K562 (cell line): ENCODE measurements around the gene MGST1. TPM values are rescaled to one million over a fixed set of nuclear protein-coding genes. Genes with fewer than 3 reads are reported as not detected.
"Not testable (repeated sequence)": the region's sequence is repeated elsewhere in the genome, so short reads cannot be mapped to it uniquely, and the experiment has no call there.

ENCODE experiments used
- ATAC-seq: fragments of 200-7000 bp; cut with Tn5 transposase; 3 replicates; pipeline ENCODE4 v1.9.1; 2020; ENCODE audit warnings: moderate library complexity
- BruUV-seq: library from RNA; stranded (reverse); fragments of 400-500 nt; replicated peaks from 2 replicates; lab custom pipeline; 2021; lab: Mats Ljungman, UMichigan
- CTCF ChIA-PET: fragments of 300-600 bp; formaldehyde crosslinking; extraction: SDS; loops from one replicate; lab custom pipeline; 2021; ENCODE audit warnings: low intra/inter-chr PET ratio; lab: Yijun Ruan, JAX
- POLR2A ChIA-PET: fragments of 300-600, 350-650 bp; sonication (Branson Sonifier 250); formaldehyde crosslinking; extraction: SDS; loops from one replicate; lab custom pipeline; 2021; ENCODE audit warnings: antibody characterized with exemption, inconsistent platforms; lab: Yijun Ruan, JAX
- DNase-seq, 4 experiments: peaks; one replicate each; pipeline versions ENCODE4 v3.0.0 to v3.0.0-alpha.2; 2011 to 2018; ENCODE audit warnings: low spot score in 3 of 4, mixed read lengths in 3 of 4; ENCODE audit errors: extremely low read depth in 1 of 4
- FAIRE-seq: peaks from 2 replicates; lab custom pipeline; 2011; peaks lifted over from hg19 to GRCh38; lab: Jason Lieb, UNC
- H2AFZ ChIP-seq: 2 replicates; pipeline ENCODE4 v1.6.0; 2011; ENCODE audit warnings: low read depth, low read length, control low read depth, inconsistent platforms
- H3K27ac ChIP-seq: fragments of 200-600 bp; 3 replicates; pipeline ENCODE4 v1.8.0; 2011; ENCODE audit warnings: low read depth, mild to moderate bottlenecking, control low read depth, inconsistent platforms, low read length, moderate library complexity, mixed read lengths; ENCODE audit errors: extremely low read depth
- H3K27me3 ChIP-seq, 2 experiments: fragments of 300-600 bp in 1 of 2; 2 replicates in 1 of 2; 3 replicates in 1 of 2; pipeline versions ENCODE4 v1.6.0 to v1.8.0; 2011; ENCODE audit warnings: inconsistent platforms in 2 of 2, low read length in 2 of 2, mild to moderate bottlenecking in 1 of 2, mixed read lengths in 1 of 2, moderate library complexity in 1 of 2; ENCODE audit not compliant: control insufficient read depth in 2 of 2, insufficient read depth in 2 of 2
- H3K36me3 ChIP-seq: fragments of 300-600 bp; 3 replicates; pipeline ENCODE4 v1.8.0; 2011; ENCODE audit warnings: mild to moderate bottlenecking, low read length, inconsistent platforms; ENCODE audit not compliant: control insufficient read depth, insufficient read depth
- H3K4me1 ChIP-seq, 2 experiments: fragments of 200-600 bp in 1 of 2; replicated peaks in 1 of 2; 2 replicates in 1 of 2; 3 replicates in 1 of 2; pipeline versions ENCODE4 v1.5.1 to v1.8.0; 2011; ENCODE audit warnings: inconsistent platforms in 2 of 2, low read length in 2 of 2, mild to moderate bottlenecking in 1 of 2, mixed read lengths in 1 of 2, moderate library complexity in 1 of 2; ENCODE audit not compliant: control insufficient read depth in 2 of 2, insufficient read depth in 2 of 2
- H3K4me2 ChIP-seq: 2 replicates; pipeline ENCODE4 v1.6.1; 2011; ENCODE audit warnings: low read length, control low read depth, inconsistent platforms, mixed read lengths; ENCODE audit not compliant: insufficient read depth
- H3K4me3 ChIP-seq: fragments of 200-600 bp; sonication (generic), shearing (Covaris generic); 2 replicates; pipeline ENCODE4 v1.5.1; 2016; ENCODE audit warnings: control low read depth, inconsistent platforms
- H3K79me2 ChIP-seq: fragments of 200-600 bp; 3 replicates; pipeline ENCODE4 v1.8.0; 2011; ENCODE audit warnings: low read length, inconsistent platforms; ENCODE audit not compliant: control insufficient read depth, insufficient read depth
- H3K9ac ChIP-seq, 2 experiments: 2 replicates each; pipeline versions ENCODE4 v1.6.0 to v1.6.1; 2011; ENCODE audit warnings: low read depth in 2 of 2, low read length in 2 of 2, control low read depth in 1 of 2, inconsistent platforms in 1 of 2, mild to moderate bottlenecking in 1 of 2, mixed read lengths in 1 of 2; ENCODE audit not compliant: insufficient read depth in 1 of 2
- H3K9me1 ChIP-seq: one replicate; pipeline ENCODE4 v1.6.0; 2011; ENCODE audit warnings: inconsistent platforms, mild to moderate bottlenecking, low read length, moderate library complexity; ENCODE audit not compliant: control insufficient read depth, insufficient read depth
- H3K9me3 ChIP-seq: replicated peaks from 2 replicates; pipeline ENCODE4 v1.5.1; 2011; ENCODE audit warnings: low read depth, low read length, inconsistent platforms; ENCODE audit not compliant: control insufficient read depth, insufficient read depth
- H4K20me1 ChIP-seq: replicated peaks from 2 replicates; pipeline ENCODE4 v1.6.1; 2011; ENCODE audit warnings: low read length, inconsistent platforms, mixed read lengths; ENCODE audit not compliant: control insufficient read depth, insufficient read depth
- AFF4 ChIP-seq: sonication (generic); formaldehyde crosslinking; IDR thresholded peaks from 2 replicates; pipeline ENCODE4 v1.8.0; 2023; ENCODE audit warnings: mild to moderate bottlenecking, missing genetic modification reagents
- MXD1 ChIP-seq: fragments of 250-450 bp; sonication (Bioruptor Pico); IDR thresholded peaks from 2 replicates; pipeline ENCODE4 v1.8.0; 2021; ENCODE audit warnings: borderline replicate concordance, mild to moderate bottlenecking, moderate library complexity; ENCODE audit not compliant: poor library complexity, severe bottlenecking
- ZNF143 ChIP-seq: sonication (generic); formaldehyde crosslinking; IDR thresholded peaks from 2 replicates; pipeline ENCODE4 v1.9.0; 2022; ENCODE audit warnings: mild to moderate bottlenecking, missing genetic modification reagents
- WGBS: fragments of 100-300 bp; shearing (Covaris generic); methylation state at CpG from one replicate; pipeline ENCODE4 v1.1.6; 2016; ENCODE audit warnings: low coverage, mixed read lengths; ENCODE audit not compliant: insufficient coverage; ENCODE audit errors: missing lambda C conversion rate; 5-methylcytosine and 5-hydroxymethylcytosine counted together
- in situ Hi-C: fragments of 300-500 bp; cut with MboI; formaldehyde crosslinking; loops from 4 replicates; pipeline ENCODE4 v1.15.0; 2018; ENCODE audit warnings: inconsistent platforms, mixed read lengths
- intact Hi-C: fragments of 100-400 bp; cut with micrococcal nuclease; formaldehyde crosslinking; loops from 2 replicates; pipeline ENCODE4 v1.14.2; 2022
- polyA plus RNA-seq, 8 experiments: library from polyadenylated mRNA; depleted of rRNA in 4 of 8; stranded (reverse) in 5 of 8; unstranded in 3 of 8; fragments of >200 nt; fragmentation: Nextera tagmentation in 2 of 8; fragmentation: Illumina TruSeq in 1 of 8; extraction: Ambion mirVana in 2 of 8; extraction: Trizol in 1 of 8; gene quantifications; 2 replicates each; pipeline versions ENCODE4 v1.2.1 to v1.2.3, GENCODE V29; 2011 to 2014; ENCODE audit warnings: inconsistent platforms in 1 of 8, missing spikeins in 1 of 8
- total RNA-seq, 7 experiments: library from RNA; depleted of rRNA in 6 of 7; stranded (reverse); fragments of >200 nt in 6 of 7; fragmentation: Illumina TruSeq in 2 of 7; extraction: Trizol in 2 of 7; gene quantifications; 2 replicates each; pipeline versions ENCODE4 v1.2.1 to v1.2.3, GENCODE V29; 2011 to 2021; ENCODE audit warnings: low replicate concordance in 1 of 7
- TF ChIP-seq, protein P1 (sequence below): fragments of 450-650 bp; formaldehyde crosslinking; IDR thresholded peaks from 2 replicates; pipeline ENCODE4 v1.4.0; 2022; ENCODE audit warnings: missing genetic modification characterization

Gene MGST1
- total and polyA plus RNA-seq, 9 of the 15 experiments (the other 6 are each of a cell fraction or from before 2014, with no cell fraction given), result 12.1 to 190 (median 73.3) TPM

- TF ChIP-seq AFF4 (CRISPR knock-in tag) (no peak), ZNF143 (no peak), MXD1 (CRISPR knock-in tag) (no peak)
- TF ChIP-seq, protein P1, sequence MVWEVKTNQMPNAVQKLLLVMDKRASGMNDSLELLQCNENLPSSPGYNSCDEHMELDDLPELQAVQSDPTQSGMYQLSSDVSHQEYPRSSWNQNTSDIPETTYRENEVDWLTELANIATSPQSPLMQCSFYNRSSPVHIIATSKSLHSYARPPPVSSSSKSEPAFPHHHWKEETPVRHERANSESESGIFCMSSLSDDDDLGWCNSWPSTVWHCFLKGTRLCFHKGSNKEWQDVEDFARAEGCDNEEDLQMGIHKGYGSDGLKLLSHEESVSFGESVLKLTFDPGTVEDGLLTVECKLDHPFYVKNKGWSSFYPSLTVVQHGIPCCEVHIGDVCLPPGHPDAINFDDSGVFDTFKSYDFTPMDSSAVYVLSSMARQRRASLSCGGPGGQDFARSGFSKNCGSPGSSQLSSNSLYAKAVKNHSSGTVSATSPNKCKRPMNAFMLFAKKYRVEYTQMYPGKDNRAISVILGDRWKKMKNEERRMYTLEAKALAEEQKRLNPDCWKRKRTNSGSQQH, result no peak
Measured at GRCh38 chr12:16370096-16370495, 22.7 kb downstream of the MGST1 start (continued).

DNA sequence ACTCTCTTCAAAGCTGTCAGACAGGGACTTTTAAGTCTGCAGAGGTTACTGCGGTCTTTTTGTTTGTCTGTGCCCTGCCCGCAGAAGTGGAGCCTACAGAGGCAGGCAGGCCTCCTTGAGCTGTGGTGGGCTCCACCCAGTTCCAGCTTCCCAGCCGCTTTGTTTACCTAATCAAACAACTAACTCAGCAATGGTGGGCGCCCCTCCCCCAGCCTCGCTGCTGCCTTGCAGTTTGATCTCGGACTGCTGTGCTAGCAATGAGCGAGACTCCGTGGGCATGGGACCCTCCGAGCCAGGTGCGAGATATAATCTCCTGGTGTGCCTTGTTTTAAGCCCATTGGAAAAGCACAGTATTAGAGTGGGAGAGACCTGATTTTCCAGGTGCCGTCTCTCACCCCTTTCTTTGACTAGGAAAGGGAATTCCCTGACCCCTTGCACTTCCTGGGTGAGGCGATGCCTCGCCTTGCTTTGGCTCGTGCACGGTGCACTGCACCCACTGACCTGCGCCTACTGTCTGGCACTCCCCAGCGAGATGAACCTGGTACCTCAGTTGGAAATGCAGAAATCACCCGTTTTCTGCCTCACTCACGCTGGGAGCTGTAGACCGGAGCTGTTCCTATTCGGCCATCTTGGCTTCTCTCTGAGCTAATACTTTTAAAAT, 35.3 kb downstream of the MGST1 start:
- not testable (repeated sequence) for ATAC-seq, H3K27ac ChIP-seq

More for the DNA sequence above, 35.3 kb downstream of the MGST1 start:
- H3K9me3 ChIP-seq, BruUV-seq, H3K4me3 ChIP-seq, H2AFZ ChIP-seq, FAIRE-seq, H3K9me1 ChIP-seq, H4K20me1 ChIP-seq, H3K4me1 ChIP-seq, H3K4me2 ChIP-seq, H3K27me3 ChIP-seq, POLR2A ChIA-PET, CTCF ChIA-PET, H3K36me3 ChIP-seq, H3K79me2 ChIP-seq, intact Hi-C loops, in situ Hi-C loops, H3K9ac ChIP-seq, DNase-seq: not testable (repeated sequence)
- under 1% methylated on average over 11 of the region's 21 CpGs for WGBS
